HT1080 (cell line): ENCODE measurements around the gene ZNF254. TPM values are rescaled to one million over a fixed set of nuclear protein-coding genes. Genes with fewer than 3 reads are reported as not detected.
"Not testable (repeated sequence)": the region's sequence is repeated elsewhere in the genome, so short reads cannot be mapped to it uniquely, and the experiment has no call there.

Source experiments
- DNase-seq: peaks from one replicate; pipeline ENCODE4 v3.0.0-alpha.2; 2015; ENCODE audit warnings: low read depth
- polyA plus RNA-seq, 2 experiments: library from polyadenylated mRNA; depleted of rRNA; stranded (reverse); fragments of >200 nt; gene quantifications; 2 replicates each; pipeline ENCODE4 v1.2.3, GENCODE V29; 2015
- total RNA-seq: library from RNA; depleted of rRNA; stranded (reverse); fragments of >200 nt; shearing (Covaris generic); gene quantifications from 2 replicates; pipeline ENCODE4 v1.2.3, GENCODE V29; 2014; rRNA removed

ZNF254 gene
- 0.23 and 0.37 TPM in 2 replicates for total RNA-seq
- 0.28 and 0.85 TPM in 2 replicates for polyA plus RNA-seq (2015; cell fraction: cytosol; rRNA removed)
- polyA plus RNA-seq (2015; cell fraction: nucleus; rRNA removed), result 1.0 and 1.1 TPM in 2 replicates

GRCh38 chr19:24086974-24087595 is at the start of gene ZNF254:
ZNF254 (plus strand) TSS chr19:24087187; CDS start chr19:24087308, 121 bp downstream.
- DNase-seq, result no peak

- DNase-seq, result no peak
These were observed 46.4 kb upstream of the ZNF254 start for GRCh38 chr19:24040621-24041020.

DNA sequence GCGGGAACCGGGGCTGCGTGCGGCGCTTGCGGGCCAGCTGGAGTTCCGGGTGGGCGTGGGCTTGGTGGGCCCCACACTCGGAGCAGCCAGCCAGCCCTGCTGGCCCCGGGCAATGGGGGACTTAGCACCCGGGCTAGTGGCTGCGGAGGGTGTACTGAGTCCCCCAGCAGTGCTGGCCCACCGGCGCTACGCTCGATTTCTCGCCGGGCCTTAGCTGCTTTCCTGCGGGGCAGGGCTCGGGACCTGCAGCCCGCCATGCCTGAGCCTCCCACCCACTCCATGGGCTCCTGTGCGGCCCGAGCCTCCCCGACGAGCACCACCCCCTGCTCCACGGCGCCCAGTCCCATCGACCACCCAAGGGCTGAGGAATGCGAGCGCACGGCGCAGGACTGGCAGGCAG is 45.7 kb upstream of the ZNF254 start:
- not testable (repeated sequence) for DNase-seq

GRCh38 chr19:24046550-24046949 is 40.4 kb upstream of the ZNF254 start:
- DNase-seq, result no peak

- no peak for DNase-seq
These were observed 38.7 kb upstream of the ZNF254 start for GRCh38 chr19:24048261-24048660.

DNA sequence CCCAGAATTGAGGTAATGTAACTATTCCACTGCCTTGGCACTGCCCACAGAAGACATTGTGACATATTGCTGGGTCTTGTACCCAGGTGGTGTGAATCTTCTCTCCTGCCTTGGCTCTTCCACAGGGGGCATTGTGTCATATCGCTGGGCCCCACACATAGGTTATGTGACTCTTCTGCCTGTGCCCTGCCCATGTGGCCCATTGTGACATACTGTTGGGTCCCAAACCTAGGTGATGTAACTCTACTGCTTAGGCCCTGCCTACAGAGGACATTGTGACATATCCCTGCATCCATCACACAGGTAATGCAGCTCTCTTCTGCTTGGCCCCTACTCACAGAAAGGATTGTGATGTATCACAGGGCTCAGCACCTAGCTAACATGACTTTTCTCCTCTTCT is 37.5 kb upstream of the ZNF254 start:
- no peak for DNase-seq

DNA sequence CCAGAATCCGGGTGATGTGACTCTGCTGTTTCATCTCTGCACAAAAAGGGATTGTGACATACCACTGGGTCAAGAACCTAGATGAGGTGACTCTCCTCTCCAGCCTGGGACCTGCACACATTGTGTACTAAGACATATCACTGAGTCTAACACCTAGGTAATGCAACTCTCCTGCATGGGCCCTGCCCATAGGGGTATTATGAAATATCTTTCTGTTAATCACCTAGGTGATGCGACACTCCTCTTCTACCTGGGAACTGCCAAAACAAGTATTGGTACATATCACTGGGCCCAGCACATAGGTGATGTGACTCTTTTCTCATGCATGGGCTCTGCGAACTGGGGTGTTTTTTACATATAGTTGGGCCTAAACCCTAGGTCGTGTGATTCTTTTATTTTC is 35.5 kb upstream of the ZNF254 start:
- DNase-seq, result no peak

DNA sequence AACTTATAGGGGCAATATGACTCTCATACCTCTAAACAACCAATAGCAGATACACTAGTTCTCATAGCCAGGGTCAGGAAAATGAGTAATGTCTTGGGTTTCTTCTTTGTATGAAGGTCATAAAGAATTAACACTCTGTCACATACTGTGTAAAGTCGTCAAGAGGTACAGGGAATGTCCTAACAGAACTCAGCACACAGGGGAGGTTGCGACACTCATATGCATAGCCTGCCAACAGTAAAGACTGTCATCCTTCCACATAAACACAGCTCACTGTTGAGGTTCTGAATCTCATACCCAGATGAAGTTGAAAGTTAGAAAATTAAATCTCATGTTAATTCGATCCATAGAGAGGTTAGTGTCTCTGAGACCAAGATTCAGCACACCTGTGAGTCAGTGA is 34.2 kb upstream of the ZNF254 start:
- no peak for DNase-seq

GRCh38 chr19:24053601-24054000 is 33.4 kb upstream of the ZNF254 start:
- no peak for DNase-seq

GRCh38 chr19:24054044-24054935 is 32.7 kb upstream of the ZNF254 start:
- DNase-seq, result peak; percentile 93

- DNase-seq, result no peak
These were observed 31.4 kb upstream of the ZNF254 start for GRCh38 chr19:24055548-24055947.

- DNase-seq, result no peak
These were observed 29.8 kb upstream of the ZNF254 start for GRCh38 chr19:24057144-24057543.

- DNase-seq, result no peak
These were observed 27.3 kb upstream of the ZNF254 start for GRCh38 chr19:24059563-24060295.

DNA sequence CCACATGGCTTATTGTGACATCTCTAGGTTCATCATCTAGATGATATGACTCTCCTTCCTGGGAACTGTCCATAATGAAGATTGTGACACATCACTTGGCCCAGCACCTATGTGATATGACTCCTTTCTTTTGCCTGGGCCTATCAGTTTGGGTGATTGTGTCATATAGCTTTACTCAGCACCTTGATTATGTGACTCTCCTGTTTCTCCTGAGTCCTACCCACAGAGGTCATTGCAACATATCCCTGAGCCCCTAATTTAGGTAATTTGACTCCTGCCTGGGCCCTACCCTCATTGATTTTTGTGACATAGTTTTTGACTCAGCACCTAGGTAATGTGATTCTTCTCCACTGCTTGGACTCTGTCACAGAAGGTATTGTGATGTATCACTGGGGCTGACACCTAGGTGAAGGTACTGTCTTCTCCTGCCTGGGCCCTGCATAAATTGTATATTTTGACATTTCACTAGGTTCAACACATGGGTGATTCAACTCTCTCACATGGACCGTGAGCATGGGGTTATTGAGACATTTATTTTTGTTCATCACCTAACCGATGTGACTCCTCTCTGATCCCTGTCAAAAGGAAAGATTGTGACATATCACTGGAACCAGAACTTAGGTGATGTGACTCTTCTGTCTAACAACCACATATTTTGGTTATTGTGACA is 26.2 kb upstream of the ZNF254 start:
- peak; percentile 14 for DNase-seq

- peak; percentile 2 for DNase-seq
These were observed 24.8 kb upstream of the ZNF254 start for GRCh38 chr19:24062190-24062589.

DNA sequence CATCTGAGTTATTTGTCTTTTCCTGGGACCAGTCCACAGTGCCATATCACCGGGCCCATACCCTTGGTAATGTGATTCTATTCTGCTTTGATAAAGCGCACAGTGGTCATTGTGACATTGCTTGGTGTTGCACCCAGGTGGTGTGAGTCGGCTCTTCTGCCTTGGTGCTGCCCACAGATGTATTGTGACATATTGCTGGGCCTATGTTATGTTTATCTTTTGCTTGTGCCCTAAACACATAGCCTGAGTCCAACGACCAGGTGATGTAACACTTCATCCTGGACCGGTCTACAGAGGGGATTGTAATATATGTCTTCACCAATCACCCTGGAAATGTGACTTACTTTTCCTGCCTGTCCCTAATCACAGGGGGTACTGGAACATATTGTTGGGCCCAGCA is 23.7 kb upstream of the ZNF254 start:
- DNase-seq, result no peak

GRCh38 chr19:24064175-24064574 is 22.8 kb upstream of the ZNF254 start:
- DNase-seq, result no peak

GRCh38 chr19:24065243-24065642 is 21.7 kb upstream of the ZNF254 start:
- DNase-seq, result no peak

GRCh38 chr19:24065865-24066604 is 21.0 kb upstream of the ZNF254 start:
- DNase-seq, result no peak

DNA sequence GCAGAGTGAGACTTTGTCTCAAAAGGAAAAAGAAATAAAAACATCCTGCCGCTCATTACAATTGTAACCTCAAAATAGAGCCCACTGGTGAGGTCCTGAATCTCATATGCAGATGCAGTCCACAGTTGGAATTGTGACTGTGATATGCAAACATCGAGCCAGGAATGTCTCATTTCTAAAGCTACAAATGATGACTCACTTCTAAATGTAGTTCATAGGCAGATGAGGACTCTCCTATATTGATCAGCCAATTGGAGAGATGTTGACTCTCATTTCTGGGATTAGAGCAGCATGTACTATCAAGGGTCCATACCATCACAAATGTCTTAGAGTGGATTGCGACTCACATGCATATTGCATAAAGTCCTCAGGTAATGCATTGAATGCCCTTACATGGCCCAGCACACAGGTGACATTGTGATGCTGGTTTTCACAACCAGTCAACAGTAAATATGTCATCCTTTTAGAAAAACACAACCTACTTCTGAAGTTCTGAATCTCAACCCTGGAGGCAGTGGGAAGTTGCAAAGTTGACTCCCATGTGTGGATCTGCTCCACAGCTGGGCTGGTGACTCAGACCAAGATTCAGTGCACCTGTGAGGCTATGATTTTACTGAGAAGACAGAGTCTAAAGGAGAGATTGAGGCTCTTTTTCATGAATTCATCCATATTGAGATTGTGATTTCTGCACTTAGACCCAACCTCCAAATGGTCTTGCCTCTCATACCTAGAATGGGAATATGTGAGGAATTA is 16.9 kb upstream of the ZNF254 start:
- no peak for DNase-seq
